LNCAP (cell line): ENCODE measurements around the gene TLR8.

ENCODE experiments used
- CTCF ChIP-seq: fragments of 450-650 bp; IDR thresholded peaks from 2 replicates; pipeline ENCODE4 v1.5.1; 2017; ENCODE audit warnings: mild to moderate bottlenecking

TLR8 gene

DNA sequence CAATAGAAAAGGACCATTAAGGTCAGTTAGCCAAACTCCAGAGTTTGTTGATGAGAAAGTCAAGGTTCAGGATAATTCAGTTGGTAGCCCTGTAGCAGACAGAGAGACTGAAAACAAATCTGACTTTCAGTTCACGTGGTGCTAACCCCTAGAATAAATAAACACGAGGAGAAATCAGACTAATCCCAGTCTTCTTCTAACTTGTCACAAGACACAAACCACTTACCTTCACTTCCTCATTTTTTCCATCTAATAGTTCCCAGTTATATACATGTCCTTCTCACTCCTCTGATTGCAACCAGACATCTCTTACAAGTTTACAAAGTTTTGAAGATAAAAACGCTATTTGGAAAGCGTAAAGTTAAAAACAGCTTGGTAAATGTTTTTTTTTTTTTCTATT, 31.8 kb upstream of the TLR8 start:
- no peak for TF ChIP-seq CTCF

DNA sequence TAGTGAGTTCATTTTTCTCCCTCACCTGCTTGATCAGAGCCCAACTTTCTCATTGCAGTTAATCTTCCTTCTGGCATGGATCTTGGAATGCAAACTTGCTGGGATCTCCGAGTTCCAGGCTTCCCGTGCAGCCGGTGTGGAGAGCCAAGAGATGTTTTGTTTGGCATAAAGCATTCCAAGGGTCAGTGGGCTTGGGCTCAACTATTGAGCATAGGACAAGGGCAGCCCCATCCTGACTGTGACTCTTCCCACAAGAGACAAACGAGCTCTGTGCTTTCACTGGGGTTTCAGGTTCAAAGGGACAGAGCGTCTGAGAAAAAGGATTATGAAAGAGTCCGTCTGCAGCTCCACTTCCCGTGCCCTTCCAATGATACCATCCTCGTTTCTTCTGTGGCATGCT, 29.0 kb upstream of the TLR8 start:
- TF ChIP-seq CTCF: no peak

- TF ChIP-seq CTCF: no peak
Measured at GRCh38 chrX:12878536-12878935, 27.9 kb upstream of the TLR8 start.

DNA sequence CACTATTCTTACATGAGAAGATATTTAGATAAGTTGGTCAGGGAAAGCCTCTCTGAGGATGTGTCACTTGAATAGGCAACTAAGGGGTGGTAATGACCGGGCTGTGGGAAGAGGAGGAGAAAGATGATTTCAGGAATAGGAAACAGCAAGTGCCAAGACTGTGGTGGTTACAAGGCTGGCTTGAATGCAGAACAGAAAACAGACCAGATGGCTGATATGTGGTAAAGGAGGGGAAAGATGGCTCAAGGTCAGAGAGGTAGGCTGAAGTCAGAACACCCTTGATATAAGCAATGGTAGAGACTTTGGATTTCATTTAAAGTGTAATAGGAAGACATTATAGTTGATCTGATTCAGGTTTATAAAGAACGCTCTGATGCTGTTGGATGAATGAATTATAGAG, 24.5 kb upstream of the TLR8 start:
- no peak for TF ChIP-seq CTCF

GRCh38 chrX:12885508-12885907, 20.9 kb upstream of the TLR8 start:
- no peak for TF ChIP-seq CTCF

- no peak for TF ChIP-seq CTCF
Measured at GRCh38 chrX:12886545-12886944, 19.9 kb upstream of the TLR8 start.

DNA sequence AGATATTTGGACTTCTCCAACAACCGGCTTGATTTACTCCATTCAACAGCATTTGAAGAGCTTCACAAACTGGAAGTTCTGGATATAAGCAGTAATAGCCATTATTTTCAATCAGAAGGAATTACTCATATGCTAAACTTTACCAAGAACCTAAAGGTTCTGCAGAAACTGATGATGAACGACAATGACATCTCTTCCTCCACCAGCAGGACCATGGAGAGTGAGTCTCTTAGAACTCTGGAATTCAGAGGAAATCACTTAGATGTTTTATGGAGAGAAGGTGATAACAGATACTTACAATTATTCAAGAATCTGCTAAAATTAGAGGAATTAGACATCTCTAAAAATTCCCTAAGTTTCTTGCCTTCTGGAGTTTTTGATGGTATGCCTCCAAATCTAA, 19.3 kb upstream of the TLR8 start:
- no peak for TF ChIP-seq CTCF

DNA sequence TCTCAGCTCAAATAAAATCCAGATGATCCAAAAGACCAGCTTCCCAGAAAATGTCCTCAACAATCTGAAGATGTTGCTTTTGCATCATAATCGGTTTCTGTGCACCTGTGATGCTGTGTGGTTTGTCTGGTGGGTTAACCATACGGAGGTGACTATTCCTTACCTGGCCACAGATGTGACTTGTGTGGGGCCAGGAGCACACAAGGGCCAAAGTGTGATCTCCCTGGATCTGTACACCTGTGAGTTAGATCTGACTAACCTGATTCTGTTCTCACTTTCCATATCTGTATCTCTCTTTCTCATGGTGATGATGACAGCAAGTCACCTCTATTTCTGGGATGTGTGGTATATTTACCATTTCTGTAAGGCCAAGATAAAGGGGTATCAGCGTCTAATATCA, 18.7 kb upstream of the TLR8 start:
- no peak for TF ChIP-seq CTCF
